MV-4-11 (cell line): ENCODE results near the gene RREB1.

ENCODE experiments used
- DNase-seq: peaks from one replicate; lab custom pipeline; 2025; lab: John Stamatoyannopoulos, UW

Gene RREB1

GRCh38 chr6:7122684-7123083, 14.9 kb downstream of the RREB1 start:
- DNase-seq = no peak

DNA sequence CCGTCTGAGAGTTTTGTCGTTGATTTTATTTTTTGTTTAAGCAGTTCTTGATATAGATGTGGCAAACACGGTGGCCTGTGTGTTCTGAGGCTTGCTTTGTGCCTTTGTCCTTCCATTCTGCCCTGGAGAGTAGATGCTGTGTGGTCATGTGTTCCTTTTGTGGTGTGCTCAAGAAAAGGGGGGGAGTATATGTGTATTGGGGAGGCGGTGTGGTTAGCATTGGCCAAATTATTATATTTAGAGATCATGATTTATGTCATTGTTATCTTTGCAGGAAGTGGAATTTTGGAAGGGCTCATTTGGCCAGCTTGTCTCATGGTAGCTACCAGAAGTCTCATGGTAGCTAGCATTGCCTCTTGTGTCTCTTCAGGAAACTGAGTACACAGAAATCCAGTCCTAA, 16.4 kb downstream of the RREB1 start:
- DNase-seq = peak; percentile 63

DNA sequence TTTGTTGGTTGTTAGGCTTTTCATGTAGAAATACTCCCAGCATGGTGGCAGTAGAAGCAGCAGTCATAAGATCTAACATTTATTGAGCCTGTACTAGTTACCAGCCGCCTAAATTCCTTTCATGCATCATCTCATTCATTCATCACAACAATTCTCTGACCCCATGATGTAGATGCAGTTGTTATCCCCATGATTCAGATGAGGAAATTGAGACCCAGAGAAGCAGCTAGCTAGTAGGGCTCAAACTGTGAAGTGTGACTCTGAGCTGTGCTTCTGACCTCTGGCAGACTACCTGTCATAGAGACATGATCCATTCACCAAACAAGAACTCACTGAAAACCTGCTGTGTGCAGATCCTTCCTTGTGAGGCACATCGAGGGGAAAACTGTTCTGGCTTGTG, 16.9 kb downstream of the RREB1 start:
- no peak for DNase-seq

DNA sequence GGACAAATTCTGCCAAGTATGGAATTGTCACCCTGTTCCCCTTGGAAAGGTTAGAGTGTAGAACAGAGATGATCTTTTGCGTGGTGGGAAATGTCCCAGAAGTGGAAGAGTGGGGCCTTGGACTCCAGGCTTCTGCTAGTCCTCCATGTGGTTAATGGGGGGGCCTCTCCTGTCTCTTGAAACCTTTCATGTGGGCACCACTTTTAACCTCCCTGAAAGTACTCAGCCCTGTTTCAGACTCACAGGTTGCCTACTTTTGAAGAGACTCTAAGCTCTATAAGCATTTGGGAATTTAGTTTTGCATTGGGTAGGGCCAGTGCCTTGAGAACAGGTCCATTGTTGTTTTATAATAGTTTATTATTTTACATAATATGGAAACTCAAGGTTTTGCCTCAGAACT, 17.5 kb downstream of the RREB1 start:
- DNase-seq = no peak

DNA sequence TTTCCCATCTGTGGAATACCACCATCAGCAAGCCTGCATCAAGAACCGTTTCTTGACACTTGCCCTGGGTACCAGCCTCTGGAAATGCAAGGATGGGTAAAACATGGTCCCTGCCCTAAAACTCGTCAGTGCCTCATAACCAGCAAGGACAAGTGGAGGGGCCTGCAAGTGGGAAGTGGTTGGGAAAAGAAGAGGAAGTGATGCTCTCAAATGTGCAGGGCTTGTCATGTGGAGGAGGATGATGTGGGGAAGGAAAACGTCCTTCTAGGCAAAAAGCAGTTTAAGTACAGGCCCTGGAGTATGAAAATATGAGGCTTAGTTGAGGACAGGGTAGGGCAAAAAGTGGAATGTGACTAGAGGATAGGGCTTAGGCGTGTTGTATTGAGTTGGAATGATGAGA, 19.0 kb downstream of the RREB1 start:
- DNase-seq = peak; percentile 91

DNA sequence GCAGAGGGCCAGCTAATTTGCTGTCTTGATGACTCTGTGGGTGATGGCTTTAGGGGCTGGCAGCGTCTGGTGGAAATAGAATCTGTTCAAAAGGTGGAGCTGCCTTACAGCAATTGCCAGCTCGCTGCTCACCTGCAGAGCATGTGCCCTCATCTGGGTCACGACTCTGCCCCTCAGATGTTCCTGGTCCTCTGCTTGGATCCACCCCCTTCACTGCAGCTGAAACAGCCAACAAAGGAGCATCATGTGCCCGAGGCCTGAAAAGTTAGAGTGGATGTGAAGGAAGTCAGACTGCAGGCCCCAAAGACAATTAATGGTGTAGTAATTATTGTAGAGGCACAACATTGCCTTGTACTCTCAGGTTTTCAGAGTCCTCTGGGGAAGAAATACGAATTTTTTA, 19.9 kb downstream of the RREB1 start:
- DNase-seq = no peak

DNA sequence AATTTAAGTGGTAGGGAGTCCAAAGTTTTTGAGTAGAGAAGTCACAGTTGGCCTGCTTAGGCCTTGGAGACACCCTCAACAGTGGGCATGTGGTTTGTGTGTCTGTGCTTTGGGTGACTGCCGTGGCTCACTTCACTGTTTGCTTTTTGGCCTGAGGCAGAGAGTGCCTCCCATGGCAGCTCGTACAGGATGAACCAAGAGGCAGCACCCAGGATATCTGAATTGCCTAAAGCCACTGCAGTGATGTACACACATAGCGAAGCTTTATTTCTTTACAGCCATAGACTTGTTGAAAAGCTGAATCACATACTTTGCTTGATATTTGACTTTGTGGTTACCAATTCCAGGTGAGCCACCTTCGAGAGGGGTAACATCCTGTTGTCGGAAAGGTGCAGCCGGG, 21.6 kb downstream of the RREB1 start:
- no peak for DNase-seq

DNA sequence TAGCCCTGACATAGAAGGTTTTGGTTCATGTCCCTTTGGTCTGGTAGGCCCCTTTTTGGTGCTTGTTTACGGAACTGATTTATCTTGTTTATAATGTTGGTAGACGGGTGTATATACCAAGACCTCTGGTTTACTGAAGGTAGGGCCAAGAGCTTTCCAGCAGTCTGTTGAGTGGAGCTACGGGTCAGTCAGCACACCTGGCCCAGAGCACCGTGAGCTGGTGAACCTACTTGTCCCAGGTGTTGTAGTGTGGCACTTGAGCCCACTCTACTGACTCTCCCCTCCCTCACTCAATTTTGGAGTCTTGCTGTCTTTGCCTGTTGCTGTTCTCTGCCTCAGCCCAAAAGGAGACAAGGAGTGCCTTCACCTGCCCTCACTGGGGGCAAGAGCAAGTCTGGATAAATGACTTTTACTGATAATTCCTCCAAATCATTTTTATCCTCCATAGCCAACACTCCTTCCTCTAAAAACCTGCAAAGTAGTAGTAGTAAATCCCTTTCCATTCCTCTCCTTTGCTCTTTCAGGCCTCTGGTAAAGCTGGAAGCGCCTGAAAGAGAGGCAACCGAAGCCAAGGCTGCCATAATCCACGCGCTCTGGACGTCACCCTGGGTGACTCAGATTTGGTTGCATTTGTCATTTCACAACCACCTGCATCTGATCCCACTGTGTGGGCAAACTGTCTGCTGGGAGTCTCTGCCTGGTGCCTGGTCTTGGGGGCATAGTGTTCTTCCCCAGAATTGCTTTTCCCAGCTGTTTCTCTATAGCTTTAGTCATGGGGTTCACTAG, 22.2 kb downstream of the RREB1 start:
- peak; percentile 94 for DNase-seq

DNA sequence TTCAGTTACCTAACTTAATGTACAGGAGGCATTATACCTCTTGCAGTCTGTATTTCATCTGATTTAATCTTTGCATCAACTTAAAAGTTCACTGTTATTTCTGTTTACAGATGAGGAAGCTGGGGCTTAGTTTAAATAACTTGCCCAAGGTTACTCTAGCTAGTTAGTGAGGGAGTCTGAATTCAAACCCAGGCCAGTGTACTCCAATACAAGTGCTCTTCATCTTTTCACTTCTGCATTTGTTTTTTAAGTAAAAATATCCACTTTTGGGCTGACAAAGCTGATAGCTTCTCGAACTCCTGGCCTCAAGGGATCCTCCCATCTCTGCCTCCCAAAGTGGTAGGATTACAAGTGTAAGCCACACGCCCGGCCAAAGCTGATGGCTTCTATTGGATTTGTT, 23.6 kb downstream of the RREB1 start:
- DNase-seq = peak; percentile 77

DNA sequence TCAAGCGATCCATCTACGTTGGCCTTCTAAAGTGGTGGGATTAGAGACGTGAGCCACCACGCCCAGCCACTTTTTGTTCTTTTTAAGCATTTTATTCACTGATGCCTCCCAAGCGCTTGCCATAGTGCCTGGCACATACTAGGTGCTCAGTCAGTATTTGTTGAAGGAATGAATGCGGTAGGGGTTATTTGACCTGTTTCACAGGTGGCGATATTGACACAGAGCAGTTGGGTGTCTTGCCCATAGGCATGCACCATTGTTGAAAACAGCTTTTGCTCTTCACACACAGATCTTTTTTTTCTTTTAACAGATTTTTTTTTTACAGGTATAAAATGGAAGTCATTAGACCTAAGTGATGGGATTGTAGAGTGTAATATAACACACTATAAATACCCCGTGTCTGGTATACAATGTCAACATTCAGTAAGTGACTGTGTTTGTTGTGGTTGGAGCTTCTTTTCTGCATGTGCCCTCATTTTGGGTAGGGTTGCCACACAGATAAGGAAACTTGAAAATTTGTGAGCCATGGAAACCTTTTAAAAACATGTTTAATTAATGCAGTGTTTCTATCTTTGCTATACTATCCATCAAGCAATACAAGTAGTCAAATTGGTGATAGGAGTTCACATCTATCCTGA, 24.8 kb downstream of the RREB1 start:
- no peak for DNase-seq

DNA sequence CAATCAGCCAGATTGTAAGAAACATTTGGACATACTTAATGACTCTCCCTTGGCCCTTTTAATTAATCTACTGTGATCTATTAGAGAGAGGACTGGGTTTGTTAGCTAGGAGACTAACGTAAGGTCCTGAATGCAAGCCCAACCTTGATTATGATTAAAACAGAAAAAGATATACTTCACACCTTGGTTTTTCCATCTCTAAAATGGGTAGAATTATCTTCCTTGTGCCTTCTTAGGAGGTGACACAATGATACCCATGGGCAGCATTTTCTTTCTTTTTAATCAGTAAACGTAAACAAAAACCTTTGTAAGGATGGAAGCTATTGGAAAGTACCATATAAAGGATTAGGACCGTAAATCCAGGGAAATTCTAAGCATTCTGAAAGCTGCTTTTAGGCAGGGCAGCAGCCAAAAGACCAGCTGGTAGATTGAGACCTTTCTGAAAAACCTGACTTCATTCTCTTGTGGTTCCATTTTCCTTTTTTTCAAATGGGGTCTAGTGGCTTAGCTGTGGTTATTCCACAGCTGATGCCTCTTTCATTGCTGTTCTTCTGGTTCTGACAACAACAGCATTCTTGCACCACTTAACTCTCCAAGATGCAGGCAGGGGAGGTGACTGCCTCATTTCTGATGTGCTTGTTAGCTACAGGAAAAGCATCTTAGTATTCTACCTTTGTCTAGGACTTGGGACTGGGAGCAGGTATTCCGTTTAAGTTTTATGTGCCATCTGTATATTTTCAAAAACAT, 27.4 kb downstream of the RREB1 start:
- DNase-seq = peak; percentile 74

DNA sequence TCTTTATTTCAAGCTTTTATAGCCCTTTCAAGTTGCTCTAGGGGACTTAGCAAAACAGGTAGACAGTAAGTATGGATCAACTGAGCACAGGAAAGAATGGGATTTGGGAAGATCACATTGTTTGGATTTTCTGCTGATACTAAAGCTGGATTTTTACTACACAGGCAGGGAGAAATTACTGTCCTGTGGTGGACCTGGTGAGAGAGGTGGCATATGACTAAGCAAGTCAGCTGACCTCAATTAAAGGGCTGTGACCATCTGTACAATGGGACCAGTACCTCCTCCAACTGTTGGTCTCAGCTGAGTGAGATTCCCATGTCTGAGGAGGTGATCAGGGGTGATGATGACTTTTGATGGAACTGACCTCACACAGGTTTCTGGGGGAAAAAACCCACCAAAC, 28.0 kb downstream of the RREB1 start:
- no peak for DNase-seq

- peak; percentile 82 for DNase-seq
Measured at GRCh38 chr6:7136859-7137334, 29.1 kb downstream of the RREB1 start.

- DNase-seq = peak; percentile 80
Measured at GRCh38 chr6:7137335-7138045, 29.7 kb downstream of the RREB1 start.

DNA sequence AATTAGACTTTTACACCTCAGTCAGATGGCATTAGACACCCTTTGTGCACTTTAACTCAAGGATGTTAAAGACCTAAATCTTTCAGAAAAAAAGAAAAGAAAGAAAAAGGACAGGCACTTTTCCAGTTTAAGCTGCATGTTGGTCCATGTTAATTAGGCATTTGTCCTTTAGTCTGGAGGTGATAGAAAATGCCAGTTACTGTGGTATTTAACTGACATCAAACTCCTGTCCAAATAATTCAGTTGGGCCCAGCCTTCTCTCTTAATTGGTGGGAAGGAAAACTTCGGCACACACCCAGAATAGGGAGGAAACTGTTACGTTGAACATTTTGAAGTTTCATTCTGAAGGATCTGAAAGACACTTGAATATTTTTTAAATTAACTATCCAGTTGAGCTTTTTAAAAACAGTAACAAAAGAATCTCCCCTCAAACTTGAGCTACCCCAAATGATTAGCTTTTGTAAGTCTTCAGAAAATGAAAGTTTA, 30.3 kb downstream of the RREB1 start:
- peak; percentile 53 for DNase-seq

GRCh38 chr6:7138921-7139358, 31.2 kb downstream of the RREB1 start:
- no peak for DNase-seq

GRCh38 chr6:7139835-7140470, 32.2 kb downstream of the RREB1 start:
- DNase-seq = no peak

DNA sequence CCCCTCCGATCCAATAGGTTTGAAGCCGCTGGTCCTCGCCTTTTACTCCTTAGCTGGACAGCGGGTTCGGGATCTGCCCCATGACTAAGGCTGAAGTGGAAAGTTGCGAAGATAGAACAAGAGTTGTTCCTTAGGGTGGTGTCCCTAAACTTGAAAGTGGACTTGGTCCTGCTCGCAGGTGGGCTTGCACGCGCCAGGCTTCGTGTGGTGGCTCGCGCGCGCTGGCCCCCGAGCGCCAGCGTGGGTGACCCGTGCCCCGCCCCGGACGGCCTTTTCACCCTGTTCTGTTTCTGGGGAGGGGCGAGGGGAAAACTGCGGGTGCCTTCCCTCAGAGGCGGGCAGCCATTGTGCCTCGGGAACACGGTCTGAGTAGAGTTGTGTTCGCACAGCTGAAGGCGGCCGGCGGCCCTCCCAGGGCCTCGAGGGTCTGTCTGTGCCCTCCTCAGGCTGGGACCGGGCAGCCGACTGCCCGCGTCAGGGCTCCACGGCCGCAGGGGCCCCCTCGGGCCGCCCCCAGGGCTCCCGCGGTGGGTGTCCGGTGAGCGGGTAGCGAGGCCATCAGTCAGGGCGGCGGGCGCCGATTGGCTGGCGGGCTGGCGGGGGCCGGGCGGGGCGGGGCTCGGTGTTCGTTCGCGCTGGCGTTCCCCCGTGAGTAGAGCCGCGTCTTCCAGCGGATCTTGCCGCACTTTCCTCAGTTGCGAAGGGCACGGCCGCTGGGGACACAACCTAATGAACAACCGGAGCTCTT, 33.0 kb downstream of the RREB1 start:
- DNase-seq = peak; percentile 64

DNA sequence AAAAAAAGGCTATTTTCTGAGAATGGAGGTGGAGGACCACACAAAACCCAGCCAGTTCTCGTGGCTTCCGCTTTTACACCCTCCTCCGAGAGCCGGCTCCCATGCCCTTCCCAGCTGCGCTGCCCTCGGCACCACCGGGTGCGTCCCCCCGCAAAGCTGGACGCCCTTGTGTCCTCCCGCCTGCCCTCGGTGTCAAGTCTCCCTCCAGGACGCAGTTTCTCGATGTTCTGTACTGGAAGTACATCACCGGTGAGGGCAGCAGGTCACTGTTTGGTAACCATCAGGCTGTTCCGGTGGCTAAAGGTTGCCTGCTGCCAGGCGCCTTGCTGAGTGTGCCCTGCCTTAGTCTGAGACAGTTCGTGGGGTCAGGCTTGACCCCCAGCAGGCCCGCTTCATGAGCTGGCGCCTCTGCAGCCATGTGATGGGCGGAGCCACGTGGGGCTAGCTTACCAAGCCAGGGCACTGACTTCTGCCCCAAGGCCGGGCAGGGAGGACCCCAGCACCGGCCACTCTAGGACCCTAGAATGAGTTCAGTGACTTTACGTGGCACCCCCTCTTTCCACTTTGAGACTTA, 34.6 kb downstream of the RREB1 start:
- peak; percentile 76 for DNase-seq

DNA sequence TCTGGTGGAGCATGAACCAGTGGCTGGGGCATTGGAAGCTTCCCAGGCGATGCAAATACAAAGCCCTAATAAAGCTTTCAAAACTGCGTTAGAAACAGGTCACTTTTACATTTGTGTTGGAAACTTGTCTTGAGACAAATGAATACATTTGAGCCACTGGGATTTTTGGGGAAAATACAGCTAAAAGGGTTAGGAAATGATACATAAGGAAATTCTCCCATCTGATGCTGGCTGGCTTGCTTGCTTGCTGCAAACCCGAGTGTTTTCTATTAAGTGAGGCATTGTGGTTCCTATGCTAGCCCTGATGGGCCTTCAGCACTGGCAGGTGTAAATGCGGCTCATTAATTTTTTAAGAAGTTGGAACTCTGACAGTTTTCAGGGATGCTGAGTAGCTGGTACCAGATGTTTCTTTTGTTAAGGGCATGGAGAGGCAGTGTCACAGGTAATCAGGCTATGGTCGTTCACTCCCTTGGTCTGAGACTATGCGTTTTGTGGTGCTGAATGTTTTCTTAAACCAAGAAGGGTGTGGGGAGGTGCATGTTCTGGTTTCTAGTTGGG, 35.2 kb downstream of the RREB1 start:
- no peak for DNase-seq
